GM19099 (cell line): ENCODE results near the gene BRAT1.

Experiments used
- POLR2A ChIP-seq: IDR thresholded peaks from 3 replicates; pipeline ENCODE4 v1.6.1; 2011; ENCODE audit warnings: low read depth; ENCODE audit not compliant: insufficient read length; ENCODE audit errors: extremely low read depth

BRAT1 gene

GRCh38 chr7:2501947-2502646, 53.2 kb downstream of the BRAT1 start:
- TF ChIP-seq POLR2A: no peak

GRCh38 chr7:2500701-2501100, 54.6 kb downstream of the BRAT1 start:
- no peak for TF ChIP-seq POLR2A

- no peak for TF ChIP-seq POLR2A
Measured at GRCh38 chr7:2499719-2500430, 55.4 kb downstream of the BRAT1 start.

- no peak for TF ChIP-seq POLR2A
Measured at GRCh38 chr7:2499181-2499580, 56.1 kb downstream of the BRAT1 start.

GRCh38 chr7:2498708-2499107, 56.6 kb downstream of the BRAT1 start:
- no peak for TF ChIP-seq POLR2A

- TF ChIP-seq POLR2A: no peak
Measured at GRCh38 chr7:2497500-2498336, 57.6 kb downstream of the BRAT1 start.

GRCh38 chr7:2497065-2497464, 58.3 kb downstream of the BRAT1 start:
- TF ChIP-seq POLR2A: no peak

- no peak for TF ChIP-seq POLR2A
Measured at GRCh38 chr7:2496375-2496774, 58.9 kb downstream of the BRAT1 start.

GRCh38 chr7:2495418-2496299, 59.7 kb downstream of the BRAT1 start:
- TF ChIP-seq POLR2A: no peak

GRCh38 chr7:2494191-2495130, 60.9 kb downstream of the BRAT1 start:
- TF ChIP-seq POLR2A: no peak

- TF ChIP-seq POLR2A: no peak
Measured at GRCh38 chr7:2493205-2494164, 61.8 kb downstream of the BRAT1 start.

- no peak for TF ChIP-seq POLR2A
Measured at GRCh38 chr7:2492038-2492437, 63.3 kb downstream of the BRAT1 start.

GRCh38 chr7:2490181-2490651, 65.1 kb downstream of the BRAT1 start:
- no peak for TF ChIP-seq POLR2A

GRCh38 chr7:2488681-2489080, 66.6 kb downstream of the BRAT1 start:
- no peak for TF ChIP-seq POLR2A
